Kidney capillary endothelial cell (primary cell): ENCODE data around the gene BRI3BP.
A peak's percentile ranks its signal among the peaks of the same experiment; 100 is the strongest.
"Not testable (repeated sequence)": the region's sequence is repeated elsewhere in the genome, so short reads cannot be mapped to it uniquely, and the experiment has no call there.

Source experiments
- DNase-seq: peaks from one replicate; pipeline ENCODE4 v3.0.0-alpha.2; 2018; ENCODE audit warnings: low spot score

The BRI3BP gene

DNA sequence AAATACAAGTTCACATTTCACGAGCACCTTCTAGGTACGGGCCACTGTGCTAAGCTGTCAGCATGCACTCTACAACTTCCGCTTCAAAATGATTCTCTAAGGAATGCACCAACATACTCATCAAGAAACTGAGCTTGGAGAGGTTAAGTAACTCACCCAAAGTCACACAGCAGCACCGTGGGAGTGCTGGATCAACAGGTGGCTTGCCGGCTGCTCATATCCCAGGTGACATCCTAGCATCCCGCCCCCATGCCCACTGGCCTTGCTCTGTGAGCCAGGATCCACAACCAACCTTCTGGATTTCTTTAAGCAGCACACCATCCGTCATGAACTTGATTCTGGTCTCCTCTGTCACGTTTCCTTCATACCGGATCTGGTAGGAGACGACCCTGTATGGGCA lies 21.2 kb upstream of the BRI3BP start:
- DNase-seq = no peak

DNA sequence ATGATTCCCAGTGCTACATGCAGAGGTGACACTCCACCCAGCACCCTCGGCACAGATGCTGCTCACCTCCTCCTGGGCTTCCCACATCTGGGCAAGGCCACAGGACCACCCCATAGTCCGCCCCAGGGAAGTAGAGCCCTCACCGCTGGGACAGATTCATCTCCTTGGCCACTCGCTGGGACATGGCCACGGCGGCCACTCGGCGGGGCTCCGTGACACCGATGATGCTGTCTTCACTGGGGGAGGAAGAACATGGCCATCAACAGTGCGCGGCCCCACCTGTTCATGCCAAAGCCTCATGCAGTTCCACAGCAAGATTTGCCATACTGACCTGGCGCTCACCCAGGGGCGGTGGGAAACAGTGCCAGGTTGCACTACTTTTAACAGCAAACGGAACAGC lies 18.2 kb upstream of the BRI3BP start:
- no peak for DNase-seq

DNA sequence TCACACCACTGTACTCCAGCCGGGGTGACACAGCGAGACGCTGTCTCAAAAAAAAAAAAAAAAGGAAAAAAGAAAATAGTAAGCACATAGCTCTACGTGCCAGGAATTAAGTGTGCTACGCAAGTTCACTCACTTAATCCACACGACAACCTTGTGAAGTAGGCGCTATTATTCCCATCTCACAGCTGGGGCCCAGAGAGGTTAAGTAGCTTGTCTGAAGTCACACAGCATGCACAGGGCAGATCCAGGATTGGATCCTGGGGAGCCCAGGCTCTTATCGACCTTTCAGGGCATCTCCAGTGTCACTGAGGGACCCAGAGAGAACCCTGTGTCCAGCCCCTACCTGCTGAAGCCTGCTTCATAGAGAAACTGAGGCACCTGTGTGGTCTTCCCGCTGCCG lies 16.4 kb upstream of the BRI3BP start:
- DNase-seq = no peak

DNA sequence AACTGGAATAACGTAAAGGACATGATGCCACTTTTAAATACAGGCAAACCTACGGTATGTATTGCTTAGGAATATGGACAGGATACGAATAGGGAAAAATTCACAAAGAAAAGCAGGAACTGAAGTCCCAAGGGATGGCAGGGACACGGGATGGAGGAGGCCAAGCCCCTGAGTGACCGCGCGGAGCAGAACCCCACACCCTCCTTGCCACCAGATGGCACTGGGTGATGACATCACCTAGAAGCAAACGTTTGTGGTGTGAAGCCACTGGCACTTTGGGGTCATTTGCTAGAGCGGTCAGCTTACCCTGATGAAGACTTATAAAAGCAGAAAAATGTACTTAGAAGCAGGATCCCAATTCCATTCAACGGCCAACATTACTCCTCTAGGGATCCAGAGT lies 13.9 kb upstream of the BRI3BP start:
- no peak for DNase-seq

DNA sequence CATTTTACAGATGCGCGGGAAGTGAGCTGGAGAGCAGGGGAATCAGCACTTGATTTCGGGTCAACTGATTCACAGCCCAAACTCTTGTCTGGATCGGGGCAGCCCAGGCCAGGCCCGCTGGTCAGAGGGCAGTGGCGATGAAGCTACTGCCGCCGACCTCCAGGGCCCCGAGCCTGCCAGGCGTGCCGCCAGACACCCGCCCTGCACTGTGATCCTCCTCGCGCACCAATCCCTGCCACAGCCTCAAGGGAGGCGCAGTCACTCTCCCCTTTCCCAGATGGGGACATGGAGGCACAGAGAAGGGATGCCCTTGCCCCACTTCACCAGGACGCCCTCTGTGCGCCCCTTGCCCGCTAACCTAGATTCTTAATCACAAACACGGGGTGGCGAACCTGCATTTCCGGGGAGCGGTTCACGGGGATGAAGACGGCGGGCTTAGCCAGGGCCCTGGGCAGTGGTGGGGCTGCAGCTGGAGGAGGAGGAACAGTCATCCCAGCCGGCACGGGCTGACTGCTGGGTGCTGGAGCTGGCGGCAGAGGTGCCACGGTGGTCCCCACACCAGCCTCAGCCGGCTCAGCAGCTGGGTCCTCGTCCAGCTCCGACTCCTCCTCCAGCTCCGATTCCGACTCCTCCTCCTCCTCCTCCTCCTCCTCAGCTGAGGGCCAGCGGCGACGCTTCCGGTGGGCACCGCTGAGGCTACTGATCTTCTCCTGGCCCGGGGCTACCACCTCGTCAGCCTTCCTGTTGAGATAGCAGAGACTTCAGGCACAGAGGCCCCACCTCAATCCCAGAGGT lies 13.2 kb upstream of the BRI3BP start:
- DNase-seq = no peak

DNA sequence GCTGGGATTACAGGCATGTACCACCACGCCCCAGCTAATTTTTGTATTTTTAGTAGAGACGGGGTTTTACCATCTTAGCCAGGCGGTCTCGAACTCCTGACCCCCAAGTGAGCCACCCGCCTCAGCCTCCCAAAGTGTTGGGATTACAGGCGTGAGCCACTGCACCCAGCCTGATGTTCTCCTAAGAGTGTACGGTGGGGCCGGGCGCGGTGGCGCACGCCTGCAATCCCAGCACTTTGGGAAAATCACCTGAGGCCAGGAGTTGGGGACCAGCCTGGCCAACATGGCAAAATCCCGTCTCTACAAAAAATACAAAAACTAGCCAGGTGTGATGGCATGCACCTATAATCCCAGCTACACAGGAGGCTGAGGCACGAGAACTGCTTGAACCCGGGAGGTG lies 6.6 kb upstream of the BRI3BP start:
- not testable (repeated sequence) for DNase-seq

DNA sequence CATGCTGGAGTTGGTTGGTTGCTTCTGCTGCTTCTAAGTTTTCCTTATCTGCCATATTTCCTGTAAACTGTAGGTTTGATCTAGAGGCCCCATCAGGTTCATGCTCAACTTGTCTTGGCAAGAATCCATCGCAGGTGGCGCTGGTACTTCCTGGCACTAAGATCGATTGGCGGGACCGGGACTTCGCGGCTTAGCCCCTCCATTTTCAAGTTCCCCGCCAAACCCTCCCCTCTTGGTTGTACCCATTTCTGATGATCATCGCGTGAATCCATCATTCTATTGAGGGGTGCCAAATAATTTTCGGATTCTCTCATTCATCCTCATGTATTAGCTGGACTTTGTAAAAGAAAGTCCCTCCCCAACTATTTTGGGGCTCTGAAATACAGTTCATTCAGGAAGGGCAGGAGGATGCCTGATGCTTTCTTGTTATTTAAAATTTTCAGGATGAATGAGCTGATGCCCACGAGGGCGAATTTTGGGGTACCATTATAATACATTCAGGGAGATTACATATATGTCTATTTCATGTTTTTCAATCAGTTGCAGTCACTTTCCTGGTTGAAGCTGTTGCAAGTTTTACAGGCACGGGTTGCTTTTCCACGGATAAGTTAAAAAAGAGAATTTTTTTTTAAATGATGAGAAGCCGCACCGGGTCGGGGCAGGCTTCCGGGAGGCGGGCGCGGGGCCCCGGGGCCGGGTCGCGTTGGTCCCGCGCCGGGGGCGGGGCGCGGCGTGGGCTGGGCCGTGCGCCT lies 395 bp upstream of the BRI3BP start:
- peak; percentile 53 for DNase-seq

DNA sequence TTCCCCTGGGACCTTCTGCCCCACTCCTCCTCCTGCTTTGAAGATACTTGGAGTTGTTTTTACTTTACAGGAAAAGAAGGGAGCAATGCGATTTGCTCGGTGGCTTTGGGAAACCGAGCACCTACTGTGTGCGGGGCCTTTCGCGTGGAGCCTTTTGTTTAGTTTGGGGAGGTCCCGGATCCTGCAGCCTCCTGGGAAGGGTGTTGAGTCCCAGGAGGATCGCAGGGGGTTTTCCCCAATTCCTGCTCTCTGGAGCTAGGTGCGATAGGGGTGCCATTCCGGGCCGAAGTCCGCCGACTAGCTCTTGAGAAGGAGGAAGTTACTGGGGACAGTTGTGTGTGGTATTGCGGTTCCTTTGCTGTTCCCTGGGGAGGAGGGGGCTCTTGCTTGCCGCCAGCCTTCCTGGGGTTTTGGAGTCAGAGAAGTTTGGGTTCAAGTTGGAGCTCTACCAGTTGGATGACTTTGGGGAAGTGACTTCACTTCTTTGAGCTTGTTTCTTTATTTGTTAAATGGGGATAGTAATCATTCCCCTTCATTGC lies 1.1 kb downstream of the BRI3BP start:
- DNase-seq = no peak

DNA sequence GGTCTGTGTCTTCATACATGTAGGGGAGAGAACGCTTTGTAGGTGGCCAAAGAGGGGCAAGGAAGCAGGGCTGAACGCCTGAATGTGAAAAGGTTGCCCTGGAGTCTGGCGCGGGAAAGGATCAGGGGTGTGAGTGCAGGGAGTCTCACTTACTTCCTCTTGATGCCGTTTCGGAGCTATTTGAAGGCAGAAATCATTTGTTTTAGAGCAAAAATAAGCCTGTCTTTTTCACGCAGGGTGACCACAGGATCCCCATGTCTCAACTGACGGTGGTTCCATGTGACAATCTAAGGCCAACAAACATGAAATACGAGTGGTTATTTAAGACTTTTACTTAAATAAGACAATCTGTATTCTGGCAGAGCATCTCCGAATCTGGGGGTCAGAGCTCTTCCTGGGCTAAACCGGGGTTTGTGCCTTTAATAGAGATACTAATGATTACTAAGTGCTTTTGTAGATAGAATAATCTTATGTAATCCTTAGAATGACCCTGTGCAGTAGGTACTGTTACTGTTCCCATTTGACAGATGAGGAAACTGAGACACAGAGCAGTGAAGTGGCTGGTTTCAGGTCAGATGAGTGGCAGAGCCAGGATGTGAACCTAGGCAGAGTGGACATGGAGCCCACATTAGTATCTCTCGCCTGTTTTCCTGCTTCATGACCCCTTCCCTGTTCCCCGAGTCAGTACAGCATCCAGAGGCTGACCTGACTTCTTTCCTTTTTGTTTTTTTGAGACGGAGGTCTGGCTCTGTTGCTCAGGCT lies 1.9 kb downstream of the BRI3BP start:
- DNase-seq = no peak

DNA sequence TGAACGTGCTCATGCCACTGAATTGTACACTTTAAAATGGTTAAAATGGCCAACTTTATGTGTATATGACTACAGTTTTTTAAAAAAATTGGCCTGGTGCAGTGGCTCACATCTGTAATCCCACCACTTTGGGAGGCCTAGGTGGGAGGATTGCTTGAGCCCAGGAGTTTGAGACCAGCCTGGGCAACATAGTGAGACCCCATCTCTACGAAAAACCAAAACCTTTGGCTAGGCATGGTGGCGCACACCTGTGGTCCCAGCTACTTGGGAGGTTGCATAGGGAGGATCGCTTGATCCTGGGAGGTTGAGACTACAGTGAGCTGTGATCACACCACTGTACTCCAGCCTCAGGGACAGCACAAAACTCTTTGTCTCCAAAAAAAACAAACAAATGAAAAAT lies 5.3 kb downstream of the BRI3BP start:
- DNase-seq = no peak

DNA sequence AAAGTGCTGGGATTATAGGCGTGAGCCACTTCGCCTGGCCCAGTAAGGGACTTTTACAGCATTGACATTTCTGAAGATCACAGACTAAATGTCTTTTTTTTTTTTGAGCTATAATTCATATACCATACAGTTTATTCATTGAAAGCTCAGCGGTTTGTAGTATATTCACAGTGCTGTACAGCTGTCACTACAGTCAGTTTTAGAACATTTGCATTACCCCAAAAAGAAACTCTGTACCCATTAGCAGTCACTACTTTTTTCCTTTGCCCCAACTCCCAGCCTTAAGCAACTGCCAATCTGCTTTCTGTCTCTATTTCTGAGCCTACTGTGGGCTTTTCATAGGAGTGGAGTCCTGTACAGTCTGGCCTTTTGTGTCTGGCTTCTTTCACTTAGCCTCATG lies 8.2 kb downstream of the BRI3BP start:
- no peak for DNase-seq

DNA sequence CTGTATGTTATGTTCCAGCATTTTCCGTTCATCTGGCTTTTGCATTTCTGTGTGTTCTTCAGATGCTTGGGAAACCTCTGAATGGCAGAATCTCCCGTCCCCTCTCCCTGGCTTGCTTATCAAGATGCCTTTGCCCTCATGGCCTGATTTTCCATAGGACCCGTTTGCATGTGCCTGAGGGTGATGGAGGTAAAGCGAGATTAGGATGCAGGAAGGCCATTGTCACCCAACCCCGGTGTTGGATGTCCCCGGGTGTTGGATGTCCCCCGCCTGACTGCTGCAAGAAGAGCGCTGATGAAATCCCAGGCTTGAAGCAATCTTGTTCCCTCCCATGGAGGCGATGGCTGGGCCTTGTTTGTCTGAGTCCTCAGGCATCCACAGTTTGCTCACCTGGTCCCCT lies 9.6 kb downstream of the BRI3BP start:
- no peak for DNase-seq

DNA sequence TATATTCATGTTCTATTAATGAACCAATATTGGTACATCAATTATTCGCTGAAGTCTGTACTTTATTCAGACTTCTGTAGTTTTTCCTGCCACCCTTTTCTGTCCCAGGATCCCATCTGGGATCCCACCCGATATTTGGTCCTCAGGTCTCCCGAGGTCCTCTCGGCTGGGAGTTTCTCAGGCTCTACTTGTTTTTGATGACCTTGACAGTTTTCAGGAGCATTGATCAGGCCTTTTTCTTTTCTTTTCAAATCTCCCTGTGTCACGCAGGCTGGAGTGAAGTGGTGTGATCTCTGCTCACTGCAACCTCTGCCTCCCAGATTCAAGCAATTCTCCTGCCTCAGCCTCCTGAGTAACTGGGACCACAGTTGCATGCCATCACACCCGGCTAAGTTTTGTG lies 11.2 kb downstream of the BRI3BP start:
- DNase-seq = no peak

DNA sequence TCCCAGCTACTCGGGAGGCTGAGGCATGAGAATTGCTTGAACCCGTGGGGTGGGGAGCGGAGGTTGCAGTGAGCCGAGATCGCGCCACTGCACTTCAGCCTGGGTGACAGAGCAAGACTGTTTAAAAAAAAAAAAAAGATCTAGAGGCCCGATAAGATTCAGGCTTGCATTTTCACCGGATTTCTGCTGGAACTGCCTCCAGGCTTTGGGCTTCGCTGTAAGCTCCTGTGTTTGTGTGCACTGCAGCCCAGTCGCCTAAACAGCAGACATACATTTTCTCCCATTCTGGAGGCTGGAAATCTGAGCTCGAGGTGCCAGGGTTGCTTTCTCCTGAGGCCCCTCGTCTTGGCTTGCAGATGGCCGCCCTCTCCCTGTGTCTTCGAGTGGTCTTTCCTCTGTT lies 12.2 kb downstream of the BRI3BP start:
- no peak for DNase-seq

DNA sequence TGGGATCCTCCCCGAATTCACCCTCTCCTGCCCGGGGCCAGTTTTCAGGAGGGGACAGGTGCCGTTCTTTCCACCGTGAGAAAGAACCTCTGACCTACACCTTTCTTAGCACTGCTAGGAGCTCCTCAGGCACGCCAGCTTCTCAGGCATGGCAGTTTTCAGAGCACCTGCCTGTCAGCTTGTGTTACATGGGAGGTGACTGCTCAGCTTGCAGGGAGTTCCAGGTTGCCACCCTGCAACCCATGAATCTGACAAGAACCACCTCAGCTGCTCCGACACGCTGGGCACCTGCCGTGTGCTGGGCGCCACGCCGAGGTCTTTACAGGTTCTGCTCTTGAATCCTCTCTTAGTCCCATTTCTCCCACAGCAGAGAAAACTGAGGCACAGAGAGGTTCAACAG lies 12.9 kb downstream of the BRI3BP start:
- DNase-seq = no peak

DNA sequence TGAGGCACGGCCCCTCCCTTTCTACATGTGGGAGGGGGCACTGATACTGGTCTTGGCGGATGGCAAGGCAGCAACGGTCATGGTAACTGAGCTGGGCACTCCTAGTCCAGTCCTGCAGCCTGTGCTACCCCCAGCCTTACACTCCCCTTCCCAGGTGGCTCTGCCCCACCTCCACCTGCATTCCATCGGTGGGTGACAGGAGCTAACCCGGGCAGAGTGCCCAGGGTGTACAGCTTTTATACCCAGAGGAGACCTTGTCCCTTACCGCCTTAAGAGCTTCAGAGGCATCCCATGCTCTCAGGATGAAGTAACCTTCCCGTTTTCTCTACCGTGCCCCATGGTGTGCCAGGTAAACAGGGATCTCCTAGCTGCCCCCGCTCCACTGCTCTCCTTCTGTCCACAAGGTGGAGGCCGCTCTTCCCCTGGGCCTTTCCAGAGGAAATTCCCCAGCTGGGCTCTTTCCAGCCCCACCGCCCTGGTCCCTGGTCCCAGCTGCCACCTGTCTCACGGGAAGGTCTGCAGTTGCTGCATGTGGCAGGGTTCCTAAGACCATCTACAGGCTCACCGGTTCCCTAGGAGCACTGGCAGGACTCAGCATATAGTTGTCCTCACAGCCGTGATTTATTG lies 20.5 kb downstream of the BRI3BP start:
- DNase-seq = no peak

DNA sequence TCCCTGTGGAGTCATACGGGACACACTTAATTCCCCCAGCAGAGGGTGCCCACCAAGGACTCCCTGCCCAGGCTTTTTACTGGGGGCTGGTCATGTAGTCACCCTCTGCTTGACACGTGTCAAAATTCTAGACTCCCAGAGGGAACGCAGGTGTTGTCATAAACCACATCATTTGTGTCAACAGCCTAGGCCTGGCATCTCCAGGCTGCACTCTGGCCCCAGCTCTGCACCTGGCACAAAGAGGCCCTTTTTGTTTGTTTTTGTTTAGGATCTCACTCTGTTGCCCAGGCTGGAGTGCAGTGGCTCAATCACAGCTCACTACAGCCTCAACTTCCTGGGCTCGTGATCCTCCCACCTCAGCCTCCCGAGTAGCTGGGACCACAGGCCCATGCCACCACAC lies 21.1 kb downstream of the BRI3BP start:
- no peak for DNase-seq

DNA sequence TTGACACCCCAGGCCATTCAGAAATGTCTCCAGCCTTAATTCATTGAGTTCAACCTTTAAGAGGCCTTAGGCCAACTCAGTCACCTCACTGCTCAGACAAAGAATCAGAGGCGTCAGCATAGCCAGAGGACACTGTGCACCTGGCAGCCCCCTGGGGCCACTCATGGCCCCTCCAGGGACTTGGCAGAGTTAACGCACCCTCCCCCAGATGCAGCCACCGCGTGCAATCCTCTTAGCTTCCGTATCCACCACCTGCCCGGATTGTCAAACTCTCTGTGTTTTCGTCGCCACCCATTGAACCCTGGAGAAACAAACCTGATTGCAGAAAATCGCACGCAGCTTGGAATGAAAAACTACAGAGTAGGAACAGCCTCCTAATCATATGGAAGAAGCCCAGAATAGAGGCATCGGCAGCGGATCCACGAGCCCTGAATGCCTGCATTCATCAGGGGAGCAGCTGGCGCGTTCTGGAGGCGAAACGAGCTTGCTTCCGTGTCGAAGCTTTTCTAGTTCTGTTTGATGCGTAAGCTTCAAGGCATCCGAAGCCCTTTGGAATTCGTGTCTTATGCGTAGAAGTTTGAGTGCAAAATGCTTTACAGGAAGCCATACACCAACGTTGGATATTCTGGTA lies 22.4 kb downstream of the BRI3BP start:
- no peak for DNase-seq

DNA sequence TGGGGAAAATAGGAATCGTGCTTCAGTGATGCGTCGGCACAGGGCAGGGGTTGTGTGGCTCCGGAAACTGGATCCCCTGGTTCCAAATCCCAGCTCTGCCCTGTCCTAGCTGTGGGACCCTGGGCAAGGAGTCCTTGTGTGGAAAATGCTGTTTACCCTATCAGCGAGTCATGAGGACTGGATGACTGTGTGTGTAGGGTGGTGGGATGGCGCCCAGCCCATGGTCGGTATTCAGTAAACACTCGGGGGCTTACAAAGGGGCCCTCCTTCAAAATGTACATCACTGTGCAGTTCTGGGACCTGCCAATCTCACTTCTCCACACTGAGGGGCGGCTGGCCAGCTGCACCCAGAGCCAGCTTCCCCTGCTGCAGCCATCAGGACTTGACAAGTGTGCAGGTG lies 24.4 kb downstream of the BRI3BP start:
- no peak for DNase-seq

DNA sequence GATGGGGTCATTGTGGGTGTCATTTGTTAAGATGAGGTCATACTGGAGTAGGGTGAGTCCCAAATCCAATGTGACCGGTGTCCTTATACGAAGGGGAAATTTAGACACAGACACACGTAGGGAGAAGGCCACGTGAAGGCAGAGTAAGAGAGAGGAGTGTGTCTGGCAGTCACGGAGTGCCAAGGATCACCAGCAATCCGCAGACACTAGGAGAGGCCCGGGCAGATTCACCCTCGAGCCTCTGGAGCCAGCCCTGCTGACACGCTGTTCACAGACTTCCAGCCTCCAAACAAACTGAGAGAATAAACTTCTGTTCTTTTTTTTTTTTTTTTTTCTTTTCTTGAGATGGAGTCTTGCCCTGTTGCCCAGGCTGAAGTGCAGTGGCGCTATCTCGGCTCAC lies 24.9 kb downstream of the BRI3BP start:
- no peak for DNase-seq

DNA sequence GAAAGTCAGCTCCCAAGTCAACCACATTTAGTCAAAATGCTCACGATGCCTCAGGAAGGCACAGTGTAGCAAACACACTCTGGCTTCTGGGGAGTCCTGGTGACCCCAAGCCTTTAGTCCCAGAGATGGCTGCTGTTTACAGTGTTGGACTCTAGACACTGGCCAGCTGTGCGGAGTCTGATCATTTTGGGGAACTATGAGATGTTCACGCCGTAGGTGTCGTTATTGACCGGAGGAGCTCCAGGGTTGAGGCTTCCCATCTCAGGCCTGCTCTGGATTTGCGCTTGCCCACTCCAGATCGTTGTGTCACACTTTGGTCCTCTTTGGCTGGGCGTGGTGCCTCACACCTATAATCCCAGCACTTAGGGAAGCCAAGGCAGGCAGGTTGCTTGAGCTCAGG lies 27.7 kb downstream of the BRI3BP start:
- no peak for DNase-seq

DNA sequence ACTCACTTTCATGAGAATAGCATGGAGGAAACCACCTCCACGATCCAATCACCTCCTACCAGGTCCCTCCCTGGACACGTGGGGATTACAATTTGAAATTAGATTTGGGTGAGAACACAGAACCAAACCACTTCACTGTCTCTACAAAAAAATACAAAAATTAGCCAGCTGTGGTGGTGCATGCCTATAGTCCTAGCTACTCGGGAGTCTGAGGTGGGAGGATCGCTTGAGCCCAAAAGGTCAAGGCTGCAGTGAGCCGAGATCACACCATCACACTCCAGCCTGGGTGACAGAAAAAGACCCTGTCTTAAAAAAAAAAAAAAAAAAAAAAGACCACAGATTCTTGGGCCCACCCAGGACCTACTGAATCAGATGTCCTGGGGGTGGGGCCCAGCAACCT lies 28.3 kb downstream of the BRI3BP start:
- no peak for DNase-seq
